ENCODE data around the gene CRLF3.
"Not testable (repeated sequence)": the region's sequence is repeated elsewhere in the genome, so short reads cannot be mapped to it uniquely, and the experiment has no call there.

The CRLF3 gene

DNA sequence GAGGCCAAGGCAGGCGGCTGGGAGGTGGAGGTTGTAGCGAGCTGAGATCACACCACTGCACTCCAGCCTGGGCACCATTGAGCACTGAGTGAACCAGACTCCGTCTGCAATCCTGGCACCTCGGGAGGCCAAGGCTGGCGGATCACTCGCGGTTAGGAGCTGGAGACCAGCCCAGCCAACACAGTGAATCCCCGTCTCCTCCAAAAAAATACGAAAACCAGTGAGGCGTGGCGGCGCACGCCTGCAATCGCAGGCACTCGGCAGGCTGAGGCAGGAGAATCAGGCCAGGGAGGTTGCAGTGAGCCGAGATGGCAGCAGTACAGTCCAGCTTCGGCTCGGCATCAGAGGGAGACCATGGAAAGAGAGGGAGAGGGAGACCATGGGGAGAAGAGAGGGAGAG lies 88.1 kb downstream of the CRLF3 start:
- not testable (repeated sequence) for DNase-seq (ENCODE audit: low read depth, low spot score)

GRCh38 chr17:30735644-30736043 lies 88.8 kb downstream of the CRLF3 start:
- not testable (repeated sequence) for DNase-seq (ENCODE audit: low read depth, low spot score)

DNA sequence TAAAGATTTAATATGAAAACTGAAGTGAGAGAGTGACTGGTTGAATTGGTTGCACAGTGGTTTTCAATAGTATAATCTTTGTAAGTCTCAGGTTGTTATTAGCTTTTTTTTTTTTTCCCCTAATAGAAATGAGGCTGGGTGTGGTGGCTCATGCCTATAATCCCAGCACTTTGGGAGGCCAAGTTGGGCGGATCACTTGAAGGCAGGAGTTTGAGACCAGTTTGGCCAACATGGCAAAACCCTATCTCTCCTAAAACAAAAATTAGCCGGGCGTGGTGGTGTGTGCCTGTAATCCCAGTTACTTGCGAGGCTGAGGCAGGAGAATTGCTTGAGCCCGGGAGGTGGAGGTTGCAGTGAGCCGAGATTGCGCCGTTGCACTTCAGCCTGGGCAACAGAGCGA lies 89.3 kb downstream of the CRLF3 start:
- not testable (repeated sequence) for DNase-seq (ENCODE audit: low read depth, low spot score)

- DNase-seq (ENCODE audit: low read depth, low spot score) = not testable (repeated sequence)
Measured at GRCh38 chr17:30734153-30734552, 90.3 kb downstream of the CRLF3 start.

Measured in astrocyte of the hippocampus (primary cell).